ENCODE results near the gene PRPS1L1. TPM values are rescaled to one million over a fixed set of nuclear protein-coding genes. Genes with fewer than 3 reads are reported as not detected.

The PRPS1L1 gene
- total RNA-seq, 2 donors from 2014 or later = not detected

- DNase-seq (ENCODE audit: low spot score) = no peak
- Histone ChIP-seq H3K4me1 (ENCODE audit: control insufficient read depth in 1 of 2, low read depth in 2 of 2) (no peaks in the 10 kb centered on the region), H3K36me3 (no peaks in the 10 kb centered on the region), H3K27ac (no peak overlapping the region), H3K27me3 (replicated peaks; ENCODE audit: insufficient read depth) (no peaks in the 10 kb centered on the region), H3K4me3 (no peak overlapping the region), H3K9me3 (no peaks in the 10 kb centered on the region)
- ATAC-seq (ENCODE audit: insufficient number of reproducible peaks, low FRiP score, low read depth) = no peak
- TF ChIP-seq CTCF (IDR thresholded peaks at IDR 0.05) = no peak
Measured at GRCh38 chr7:17996442-17997223, 31.0 kb downstream of the PRPS1L1 start.

GRCh38 chr7:17996040-17996439 lies 31.6 kb downstream of the PRPS1L1 start:
- Histone ChIP-seq H3K4me1 (ENCODE audit: control insufficient read depth in 1 of 2, low read depth in 2 of 2) (no peaks in the 10 kb centered on the region), H3K4me3 (no peak overlapping the region), H3K36me3 (no peaks in the 10 kb centered on the region), H3K27ac (no peak overlapping the region), H3K9me3 (no peaks in the 10 kb centered on the region), H3K27me3 (replicated peaks; ENCODE audit: insufficient read depth) (no peaks in the 10 kb centered on the region)
- ATAC-seq (ENCODE audit: insufficient number of reproducible peaks, low FRiP score, low read depth) = no peak
- TF ChIP-seq CTCF (IDR thresholded peaks at IDR 0.05) = no peak
- no peak for DNase-seq (ENCODE audit: low spot score)

- no peak for TF ChIP-seq CTCF (IDR thresholded peaks at IDR 0.05)
- Histone ChIP-seq H3K27ac (no peak overlapping the region), H3K27me3 (replicated peaks; ENCODE audit: insufficient read depth) (no peaks in the 10 kb centered on the region), H3K4me1 (ENCODE audit: control insufficient read depth in 1 of 2, low read depth in 2 of 2) (no peaks in the 10 kb centered on the region), H3K9me3 (no peaks in the 10 kb centered on the region), H3K36me3 (no peaks in the 10 kb centered on the region), H3K4me3 (no peak overlapping the region)
- DNase-seq (ENCODE audit: low spot score) = no peak
- ATAC-seq (ENCODE audit: insufficient number of reproducible peaks, low FRiP score, low read depth) = no peak
Measured at GRCh38 chr7:17994079-17994850, 33.4 kb downstream of the PRPS1L1 start.

GRCh38 chr7:17991866-17992648 lies 35.6 kb downstream of the PRPS1L1 start:
- Histone ChIP-seq H3K4me3 (no peak overlapping the region), H3K4me1 (ENCODE audit: control insufficient read depth in 1 of 2, low read depth in 2 of 2) (no peaks in the 10 kb centered on the region), H3K27me3 (replicated peaks; ENCODE audit: insufficient read depth) (no peaks in the 10 kb centered on the region), H3K36me3 (no peaks in the 10 kb centered on the region), H3K27ac (no peak overlapping the region), H3K9me3 (no peaks in the 10 kb centered on the region)
- DNase-seq (ENCODE audit: low spot score) (no peak), ATAC-seq (ENCODE audit: insufficient number of reproducible peaks, low FRiP score, low read depth) (no peak)
- TF ChIP-seq CTCF (IDR thresholded peaks at IDR 0.05) = no peak

GRCh38 chr7:17990761-17991160 lies 36.9 kb downstream of the PRPS1L1 start:
- no peak for ATAC-seq (ENCODE audit: insufficient number of reproducible peaks, low FRiP score, low read depth)
- Histone ChIP-seq H3K27me3 (replicated peaks; ENCODE audit: insufficient read depth) (no peaks in the 10 kb centered on the region), H3K4me1 (ENCODE audit: control insufficient read depth in 1 of 2, low read depth in 2 of 2) (no peaks in the 10 kb centered on the region), H3K36me3 (no peaks in the 10 kb centered on the region), H3K4me3 (no peak overlapping the region), H3K9me3 (no peaks in the 10 kb centered on the region), H3K27ac (no peak overlapping the region)
- no peak for TF ChIP-seq CTCF (IDR thresholded peaks at IDR 0.05)
- DNase-seq (ENCODE audit: low spot score) = no peak
